ENCODE results near the gene ISL2.
"Not testable (repeated sequence)": the region's sequence is repeated elsewhere in the genome, so short reads cannot be mapped to it uniquely, and the experiment has no call there.

The ISL2 gene

GRCh38 chr15:76311100-76311953 is 25.2 kb upstream of the ISL2 start, which contains the start of gene ETFA:
TSS of gene ETFA (minus strand) at chr15:76311469. CDS start at chr15:76311388, 81 bp downstream.
- H3K9me2 ChIP-seq (replicated peaks; ENCODE audit: insufficient read depth, low read length), result no peaks in the 10 kb centered on the region
- H3K36me3 ChIP-seq (ENCODE audit: low read length), result no peaks in the 10 kb centered on the region
- peak within 1 kb of the TSS; percentile 98 for H3K4me3 ChIP-seq (ENCODE audit: insufficient read depth, low read length, poor library complexity, severe bottlenecking)
- no peaks in the 10 kb centered on the region for H3K27me3 ChIP-seq (ENCODE audit: low read length)
- peak within 1 kb of the TSS; percentile 53 for H3K27ac ChIP-seq (ENCODE audit: low read depth, low read length)
- peaks cover 49% of the 10 kb centered on the region for H3K79me2 ChIP-seq (ENCODE audit: insufficient read depth, low read length)
- H3F3A ChIP-seq (ENCODE audit: insufficient read depth), result no peaks in the 10 kb centered on the region
- no peaks in the 10 kb centered on the region for H3K9me3 ChIP-seq (ENCODE audit: insufficient read depth, low read length)
- H3K4me2 ChIP-seq (ENCODE audit: low read depth, low read length, poor library complexity, severe bottlenecking), result peak within 1 kb of the TSS; percentile 85
- TF ChIP-seq CTCF (IDR thresholded peaks at IDR 0.05; ENCODE audit: insufficient read depth, low read length, poor library complexity, severe bottlenecking), result no peak
- TF ChIP-seq EZH2phosphoT487 (conservative IDR thresholded peaks at IDR 0.05; ENCODE audit: low read length), result no peak
- peak within 1 kb of the TSS; percentile 92 for H3K9ac ChIP-seq (ENCODE audit: low read length)
- H2AFZ ChIP-seq (ENCODE audit: low read depth, low read length, severe bottlenecking), result peak within 1 kb of the TSS; percentile 93
- H4K20me1 ChIP-seq (ENCODE audit: low read depth, low read length), result 0 out of 2 replicates have a peak, but pooled peaks cover 7% of the 10 kb centered on the region

GRCh38 chr15:76312540-76313174 is 23.9 kb upstream of the ISL2 start:
- no peaks in the 10 kb centered on the region for H3K27me3 ChIP-seq (ENCODE audit: low read length)
- no peaks in the 10 kb centered on the region for H3K9me2 ChIP-seq (replicated peaks; ENCODE audit: insufficient read depth, low read length)
- no peaks in the 10 kb centered on the region for H3K36me3 ChIP-seq (ENCODE audit: low read length)
- H3F3A ChIP-seq (ENCODE audit: insufficient read depth), result no peaks in the 10 kb centered on the region
- H3K27ac ChIP-seq (ENCODE audit: low read depth, low read length), result no peak overlapping the region
- TF ChIP-seq CTCF (IDR thresholded peaks at IDR 0.05; ENCODE audit: insufficient read depth, low read length, poor library complexity, severe bottlenecking) (no peak), EZH2phosphoT487 (conservative IDR thresholded peaks at IDR 0.05; ENCODE audit: low read length) (no peak)
- peaks cover 36% of the 10 kb centered on the region for H3K79me2 ChIP-seq (ENCODE audit: insufficient read depth, low read length)
- H3K9me3 ChIP-seq (ENCODE audit: insufficient read depth, low read length), result no peaks in the 10 kb centered on the region
- no peak overlapping the region for H3K4me3 ChIP-seq (ENCODE audit: insufficient read depth, low read length, poor library complexity, severe bottlenecking)
- H3K4me2 ChIP-seq (ENCODE audit: low read depth, low read length, poor library complexity, severe bottlenecking), result no peak overlapping the region
- no peak overlapping the region for H3K9ac ChIP-seq (ENCODE audit: low read length)
- H4K20me1 ChIP-seq (ENCODE audit: low read depth, low read length), result 0 out of 2 replicates have a peak, but pooled peaks cover 2% of the 10 kb centered on the region
- H2AFZ ChIP-seq (ENCODE audit: low read depth, low read length, severe bottlenecking), result no peak overlapping the region

- not testable (repeated sequence) for H3F3A ChIP-seq (ENCODE audit: insufficient read depth); H4K20me1 ChIP-seq (ENCODE audit: low read depth, low read length); H3K9me3 ChIP-seq (ENCODE audit: insufficient read depth, low read length); H3K9me2 ChIP-seq (replicated peaks; ENCODE audit: insufficient read depth, low read length); H3K27me3 ChIP-seq (ENCODE audit: low read length); H3K27ac ChIP-seq (ENCODE audit: low read depth, low read length); H2AFZ ChIP-seq (ENCODE audit: low read depth, low read length, severe bottlenecking); H3K9ac ChIP-seq (ENCODE audit: low read length); H3K4me3 ChIP-seq (ENCODE audit: insufficient read depth, low read length, poor library complexity, severe bottlenecking); H3K36me3 ChIP-seq (ENCODE audit: low read length); H3K4me2 ChIP-seq (ENCODE audit: low read depth, low read length, poor library complexity, severe bottlenecking)
- peaks cover 30% of the 10 kb centered on the region for H3K79me2 ChIP-seq (ENCODE audit: insufficient read depth, low read length)
Observed at GRCh38 chr15:76313175-76313567, 23.4 kb upstream of the ISL2 start.

GRCh38 chr15:76313731-76314130 is 22.8 kb upstream of the ISL2 start:
- Histone ChIP-seq H3K4me3 (ENCODE audit: insufficient read depth, low read length, poor library complexity, severe bottlenecking) (no peak overlapping the region), H3K9me3 (ENCODE audit: insufficient read depth, low read length) (no peaks in the 10 kb centered on the region), H4K20me1 (ENCODE audit: low read depth, low read length) (0 out of 2 replicates have a peak, but pooled peaks cover 2% of the 10 kb centered on the region), H3K27ac (ENCODE audit: low read depth, low read length) (no peak overlapping the region), H2AFZ (ENCODE audit: low read depth, low read length, severe bottlenecking) (no peak overlapping the region), H3K4me2 (ENCODE audit: low read depth, low read length, poor library complexity, severe bottlenecking) (no peak overlapping the region), H3K9me2 (replicated peaks; ENCODE audit: insufficient read depth, low read length) (no peaks in the 10 kb centered on the region), H3F3A (ENCODE audit: insufficient read depth) (no peaks in the 10 kb centered on the region), H3K27me3 (ENCODE audit: low read length) (no peaks in the 10 kb centered on the region), H3K9ac (ENCODE audit: low read length) (no peak overlapping the region), H3K79me2 (ENCODE audit: insufficient read depth, low read length) (peaks cover 25% of the 10 kb centered on the region), H3K36me3 (ENCODE audit: low read length) (no peaks in the 10 kb centered on the region)
- no peak for TF ChIP-seq CTCF (IDR thresholded peaks at IDR 0.05; ENCODE audit: insufficient read depth, low read length, poor library complexity, severe bottlenecking)
- no peak for TF ChIP-seq EZH2phosphoT487 (conservative IDR thresholded peaks at IDR 0.05; ENCODE audit: low read length)

Measured in SU-DHL-6 (cell line).